Chondrocyte (in vitro differentiated cells): ENCODE data around the gene LENG8. TPM values are rescaled to one million over a fixed set of nuclear protein-coding genes. Genes with fewer than 3 reads are reported as not detected.
"Not testable (repeated sequence)": the region's sequence is repeated elsewhere in the genome, so short reads cannot be mapped to it uniquely, and the experiment has no call there.

Experiments
- DNase-seq: peaks from one replicate; pipeline ENCODE4 v3.0.0; 2021; ENCODE audit warnings: mixed read lengths, low spot score
- H3K27ac Mint-ChIP-seq: one replicate; pipeline ENCODE4 v1.8.0; 2021; ENCODE audit warnings: mild to moderate bottlenecking, moderate library complexity, mixed read lengths; ENCODE audit not compliant: unreplicated experiment
- H3K27me3 Mint-ChIP-seq: 2 replicates; pipeline ENCODE4 v1.8.0; 2021; ENCODE audit warnings: low read depth, mixed read lengths
- H3K36me3 Mint-ChIP-seq: 2 replicates; pipeline ENCODE4 v1.8.0; 2021; ENCODE audit warnings: low read depth, mixed read lengths
- H3K4me1 Mint-ChIP-seq: 2 replicates; pipeline ENCODE4 v1.8.0; 2021; ENCODE audit warnings: low read depth, mild to moderate bottlenecking, mixed read lengths
- H3K4me3 Mint-ChIP-seq: one replicate; pipeline ENCODE4 v1.8.0; 2021; ENCODE audit warnings: mild to moderate bottlenecking, moderate library complexity, mixed read lengths; ENCODE audit not compliant: unreplicated experiment
- H3K9me3 Mint-ChIP-seq: 2 replicates; pipeline ENCODE4 v1.8.0; 2021; ENCODE audit warnings: low read depth, mixed read lengths
- CTCF ChIP-seq: fragments of 200-600 bp; sonication (generic); IDR thresholded peaks from 2 replicates; pipeline ENCODE4 v1.5.0; 2021; ENCODE audit warnings: antibody characterized with exemption, mild to moderate bottlenecking, moderate library complexity
- total RNA-seq: library from RNA; stranded (reverse); gene quantifications from 3 replicates; pipeline ENCODE4 v1.2.1, GENCODE V29; 2021

Gene LENG8
- total RNA-seq, 1 donor from 2014 or later: 110 TPM

GRCh38 chr19:54502518-54503048 lies 53.6 kb downstream of the LENG8 start, which contains the start of gene LAIR2:
LAIR2 (plus strand) TSS chr19:54502831; CDS start chr19:54502919, 88 bp downstream.
- DNase-seq: no peak
- Mint-ChIP-seq H3K4me1 (no peaks in the 10 kb centered on the region), H3K27me3 (peaks cover 2% of the 10 kb centered on the region), H3K27ac (no peak within 1 kb of the TSS), H3K9me3 (no peaks in the 10 kb centered on the region), H3K4me3 (no peak within 1 kb of the TSS), H3K36me3 (no peaks in the 10 kb centered on the region)
- no peak for TF ChIP-seq CTCF

- H3K27ac Mint-ChIP-seq, H3K4me1 Mint-ChIP-seq, H3K4me3 Mint-ChIP-seq, H3K27me3 Mint-ChIP-seq, H3K36me3 Mint-ChIP-seq, DNase-seq, H3K9me3 Mint-ChIP-seq: not testable (repeated sequence)
Measured at GRCh38 chr19:54505542-54505941, 56.5 kb downstream of the LENG8 start.

- H3K4me1 Mint-ChIP-seq: no peaks in the 10 kb centered on the region
- no peak overlapping the region for H3K27ac Mint-ChIP-seq
- TF ChIP-seq CTCF: no peak
- no peak for DNase-seq
- peaks cover 2% of the 10 kb centered on the region for H3K27me3 Mint-ChIP-seq
- no peaks in the 10 kb centered on the region for H3K36me3 Mint-ChIP-seq
- no peaks in the 10 kb centered on the region for H3K9me3 Mint-ChIP-seq
- no peak overlapping the region for H3K4me3 Mint-ChIP-seq
Measured at GRCh38 chr19:54506079-54506478, 57.1 kb downstream of the LENG8 start.

GRCh38 chr19:54507038-54507717 lies 58.2 kb downstream of the LENG8 start:
- not testable (repeated sequence) for DNase-seq, H3K27me3 Mint-ChIP-seq, H3K36me3 Mint-ChIP-seq, H3K4me3 Mint-ChIP-seq, H3K4me1 Mint-ChIP-seq, H3K27ac Mint-ChIP-seq, H3K9me3 Mint-ChIP-seq

GRCh38 chr19:54507824-54508223 lies 58.8 kb downstream of the LENG8 start:
- DNase-seq: no peak
- peaks cover 2% of the 10 kb centered on the region for H3K27me3 Mint-ChIP-seq
- no peak overlapping the region for H3K4me3 Mint-ChIP-seq
- H3K36me3 Mint-ChIP-seq: no peaks in the 10 kb centered on the region
- TF ChIP-seq CTCF: no peak
- no peaks in the 10 kb centered on the region for H3K9me3 Mint-ChIP-seq
- no peak overlapping the region for H3K27ac Mint-ChIP-seq
- H3K4me1 Mint-ChIP-seq: no peaks in the 10 kb centered on the region

GRCh38 chr19:54508487-54508886 lies 59.5 kb downstream of the LENG8 start:
- H3K4me3 Mint-ChIP-seq, H3K4me1 Mint-ChIP-seq, H3K27me3 Mint-ChIP-seq, H3K9me3 Mint-ChIP-seq, DNase-seq, H3K27ac Mint-ChIP-seq, H3K36me3 Mint-ChIP-seq: not testable (repeated sequence)

- DNase-seq, H3K4me1 Mint-ChIP-seq, H3K27ac Mint-ChIP-seq, H3K27me3 Mint-ChIP-seq, H3K36me3 Mint-ChIP-seq, H3K9me3 Mint-ChIP-seq, H3K4me3 Mint-ChIP-seq: not testable (repeated sequence)
Measured at GRCh38 chr19:54509200-54509940, 60.4 kb downstream of the LENG8 start.
